H1 (cell line): ENCODE measurements around the gene HIPK3. TPM values are rescaled to one million over a fixed set of nuclear protein-coding genes. Genes with fewer than 3 reads are reported as not detected.

ENCODE experiments used
- CTCF ChIA-PET: fragments of 300-600 bp; sonication (Branson Sonifier 250); formaldehyde crosslinking; loops from one replicate; lab custom pipeline; 2021; ENCODE audit not compliant: partially characterized antibody; lab: Charles Lee
- POLR2A ChIA-PET: fragments of 300-600 bp; sonication (Branson Sonifier 250); formaldehyde crosslinking; loops from one replicate; lab custom pipeline; 2021; ENCODE audit warnings: inconsistent platforms; ENCODE audit not compliant: partially characterized antibody; lab: Charles Lee
- DNase-seq, 2 experiments: peaks; one replicate each; pipeline versions ENCODE4 v3.0.0 to v3.0.0-alpha.2; 2010 to 2022; ENCODE audit warnings: low spot score in 2 of 2, low read depth in 1 of 2, mixed read lengths in 1 of 2
- FAIRE-seq: peaks from 2 replicates; lab custom pipeline; 2011; peaks lifted over from hg19 to GRCh38; lab: Jason Lieb, UNC
- H2AFZ ChIP-seq: 2 replicates; pipeline ENCODE4 v1.8.1; 2012; ENCODE audit warnings: low read length, inconsistent platforms
- H2AK5ac ChIP-seq: 2 replicates; pipeline ENCODE4 v1.6.1; 2013; ENCODE audit warnings: low read depth, low read length
- H2BK120ac ChIP-seq: replicated peaks from 2 replicates; pipeline ENCODE3; 2013; ENCODE audit warnings: low read depth, low read length, inconsistent platforms
- H2BK12ac ChIP-seq: 2 replicates; pipeline ENCODE4 v1.6.1; 2013; ENCODE audit warnings: low read depth, low read length
- H2BK15ac ChIP-seq: 2 replicates; pipeline ENCODE4 v1.6.1; 2013; ENCODE audit warnings: low read length
- H2BK20ac ChIP-seq: 2 replicates; pipeline ENCODE4 v1.6.1; 2013; ENCODE audit warnings: low read length
- H2BK5ac ChIP-seq: 2 replicates; pipeline ENCODE4 v1.6.1; 2013; ENCODE audit warnings: low read depth, low read length
- H3K14ac ChIP-seq: 2 replicates; pipeline ENCODE4 v1.6.1; 2013; ENCODE audit warnings: inconsistent platforms; ENCODE audit not compliant: insufficient read length
- H3K18ac ChIP-seq: 2 replicates; pipeline ENCODE4 v1.6.1; 2013; ENCODE audit warnings: low read length; ENCODE audit errors: extremely low read depth
- H3K23ac ChIP-seq: 2 replicates; pipeline ENCODE4 v1.6.1; 2013; ENCODE audit warnings: inconsistent platforms; ENCODE audit not compliant: insufficient read length
- H3K23me2 ChIP-seq: 2 replicates; pipeline ENCODE4 v1.6.1; 2013; ENCODE audit warnings: low read depth, low read length
- H3K27ac ChIP-seq: 2 replicates; pipeline ENCODE4 v1.6.1; 2011; ENCODE audit warnings: low read depth, low read length, inconsistent platforms
- H3K27me3 ChIP-seq, 4 experiments: replicated peaks in 1 of 4; 1 replicate in 1 of 4; 2 replicates in 3 of 4; pipeline versions ENCODE4 v1.6.1 to v1.8.1; 2011 to 2013; ENCODE audit warnings: low read length in 3 of 4, mild to moderate bottlenecking in 3 of 4, inconsistent platforms in 2 of 4, mixed read lengths in 2 of 4, moderate library complexity in 1 of 4; ENCODE audit not compliant: control insufficient read depth in 3 of 4, insufficient read depth in 3 of 4; ENCODE audit errors: extremely low read depth in 1 of 4
- H3K36me3 ChIP-seq, 4 experiments: 2 replicates each; pipeline versions ENCODE4 v1.6.1 to v1.8.1; 2011 to 2013; ENCODE audit warnings: mild to moderate bottlenecking in 4 of 4, low read length in 3 of 4, moderate library complexity in 2 of 4, control low read depth in 1 of 4, inconsistent platforms in 1 of 4; ENCODE audit not compliant: insufficient read depth in 4 of 4, control insufficient read depth in 2 of 4
- H3K4ac ChIP-seq: replicated peaks from 2 replicates; pipeline ENCODE3; 2013; ENCODE audit warnings: low read length, low read depth, mixed read lengths, inconsistent platforms; ENCODE audit not compliant: insufficient read length
- H3K4me1 ChIP-seq, 4 experiments: replicated peaks in 1 of 4; 1 replicate in 1 of 4; 2 replicates in 3 of 4; pipeline versions ENCODE4 v1.6.1 to v1.8.1; 2011 to 2013; ENCODE audit warnings: low read length in 3 of 4, inconsistent platforms in 2 of 4, mixed read lengths in 1 of 4; ENCODE audit not compliant: insufficient read depth in 4 of 4, control insufficient read depth in 3 of 4
- H3K4me2 ChIP-seq, 2 experiments: 2 replicates each; pipeline versions ENCODE4 v1.6.1 to v1.8.1; 2011 to 2013; ENCODE audit warnings: low read depth in 2 of 2, low read length in 2 of 2, control low read depth in 1 of 2, inconsistent platforms in 1 of 2, mild to moderate bottlenecking in 1 of 2; ENCODE audit not compliant: insufficient read depth in 1 of 2
- H3K4me3 ChIP-seq, 4 experiments: fragments of 200-600, 300-600 bp in 1 of 4; sonication (generic), shearing (Covaris generic), sonication (Bioruptor Twin) in 1 of 4; 2 replicates each; pipeline versions ENCODE4 v1.5.1 to v1.8.1; 2011 to 2016; ENCODE audit warnings: low read length in 4 of 4, low read depth in 3 of 4, control low read depth in 2 of 4, inconsistent platforms in 2 of 4, mild to moderate bottlenecking in 2 of 4, mixed read lengths in 1 of 4, moderate library complexity in 1 of 4; ENCODE audit not compliant: insufficient read depth in 2 of 4; ENCODE audit errors: extremely low read depth in 1 of 4
- H3K56ac ChIP-seq: replicated peaks from 2 replicates; pipeline ENCODE3; 2013; ENCODE audit warnings: low read depth, mild to moderate bottlenecking, mixed read lengths, low read length, inconsistent platforms; ENCODE audit not compliant: insufficient read length
- H3K79me1 ChIP-seq: 2 replicates; pipeline ENCODE4 v1.6.1; 2013; ENCODE audit warnings: low read depth, low read length, control low read depth
- H3K79me2 ChIP-seq, 2 experiments: 2 replicates each; pipeline versions ENCODE4 v1.6.1 to v1.8.1; 2012 to 2013; ENCODE audit warnings: low read length in 2 of 2, mild to moderate bottlenecking in 2 of 2, inconsistent platforms in 1 of 2; ENCODE audit not compliant: insufficient read depth in 2 of 2, control insufficient read depth in 1 of 2
- H3K9ac ChIP-seq, 4 experiments: replicated peaks in 1 of 4; 1 replicate in 1 of 4; 2 replicates in 3 of 4; pipeline versions ENCODE4 v1.6.1 to v1.8.1; 2011 to 2013; ENCODE audit warnings: low read depth in 3 of 4, low read length in 3 of 4, control low read depth in 2 of 4, mild to moderate bottlenecking in 2 of 4, moderate library complexity in 2 of 4, inconsistent platforms in 1 of 4; ENCODE audit errors: extremely low read depth in 1 of 4
- H3K9me3 ChIP-seq, 2 experiments: 2 replicates each; pipeline versions ENCODE4 v1.6.1 to v1.8.1; 2012 to 2013; ENCODE audit warnings: mild to moderate bottlenecking in 2 of 2, moderate library complexity in 2 of 2, control low read depth in 1 of 2, inconsistent platforms in 1 of 2, low read depth in 1 of 2, low read length in 1 of 2, mixed read lengths in 1 of 2; ENCODE audit not compliant: insufficient read depth in 2 of 2
- H4K20me1 ChIP-seq, 2 experiments: replicated peaks in 1 of 2; 2 replicates each; pipeline versions ENCODE3 to v1.8.1; 2011 to 2013; ENCODE audit warnings: inconsistent platforms in 2 of 2, low read length in 2 of 2, mild to moderate bottlenecking in 1 of 2; ENCODE audit not compliant: insufficient read depth in 2 of 2, control insufficient read depth in 1 of 2
- H4K5ac ChIP-seq: 2 replicates; pipeline ENCODE4 v1.6.1; 2013; ENCODE audit warnings: low read length, low read depth, mixed read lengths, inconsistent platforms; ENCODE audit not compliant: insufficient read length
- H4K8ac ChIP-seq: 2 replicates; pipeline ENCODE4 v1.8.0; 2013; ENCODE audit warnings: mild to moderate bottlenecking, moderate library complexity, low read length, inconsistent platforms; ENCODE audit not compliant: insufficient read depth; ENCODE audit errors: extremely low read depth
- H4K91ac ChIP-seq: replicated peaks from 2 replicates; pipeline ENCODE3; 2013; ENCODE audit warnings: low read length, mixed read lengths, inconsistent platforms; ENCODE audit not compliant: insufficient read length
- ASH2L ChIP-seq: fragments of 200-600, 300-600 bp; sonication (generic); IDR thresholded peaks from one replicate; pipeline ENCODE4 v1.7.1; 2017; ENCODE audit warnings: low read length
- CBX5 ChIP-seq: fragments of 300-800, 300-1000 bp; sonication (generic); IDR thresholded peaks from 2 replicates; pipeline ENCODE4 v1.7.1; 2016; ENCODE audit warnings: antibody characterized with exemption, low read length, low read depth
- CEBPB ChIP-seq: IDR thresholded peaks from 2 replicates; pipeline ENCODE4 v1.6.1; 2012; ENCODE audit warnings: low read depth, low read length
- CTCF ChIP-seq, 3 experiments: IDR thresholded peaks; 1 replicate in 2 of 3; 2 replicates in 1 of 3; pipeline versions ENCODE4 v1.5.1 to v1.6.1; 2011; ENCODE audit warnings: low read length in 3 of 3, mild to moderate bottlenecking in 3 of 3, inconsistent platforms in 2 of 3, low read depth in 1 of 3, moderate library complexity in 1 of 3; ENCODE audit not compliant: insufficient read depth in 1 of 3; ENCODE audit errors: control extremely low read depth in 1 of 3
- KDM4A ChIP-seq: IDR thresholded peaks from one replicate; pipeline ENCODE4 v1.7.1; 2012; ENCODE audit warnings: low read depth, mild to moderate bottlenecking, moderate library complexity, low read length, inconsistent platforms; ENCODE audit not compliant: severe bottlenecking
- NRF1 ChIP-seq: IDR thresholded peaks from 2 replicates; pipeline ENCODE4 v1.6.1; 2011; ENCODE audit warnings: mild to moderate bottlenecking, low read depth, low read length, improper control_type of control experiment
- RNF2 ChIP-seq: fragments of 200-900, 300-1000 bp; sonication (generic); IDR thresholded peaks from 2 replicates; pipeline ENCODE4 v1.7.1; 2016; ENCODE audit warnings: borderline replicate concordance, low read depth, mild to moderate bottlenecking, antibody characterized with exemption, low read length; ENCODE audit not compliant: poor library complexity, severe bottlenecking; ENCODE audit errors: missing control alignments
- RXRA ChIP-seq: IDR thresholded peaks from 2 replicates; pipeline ENCODE4 v1.6.1; 2011; ENCODE audit warnings: low read depth, mild to moderate bottlenecking, low read length, moderate library complexity; ENCODE audit not compliant: insufficient read depth
- SIN3A ChIP-seq, 2 experiments: IDR thresholded peaks in 1 of 2; conservative IDR thresholded peaks in 1 of 2; 2 replicates each; pipeline ENCODE4 v1.6.1; 2011 to 2012; ENCODE audit warnings: low read length in 2 of 2, improper control_type of control experiment in 1 of 2, low read depth in 1 of 2, mild to moderate bottlenecking in 1 of 2
- SIRT6 ChIP-seq: IDR thresholded peaks from one replicate; pipeline ENCODE4 v1.7.1; 2012; ENCODE audit warnings: low read length, inconsistent platforms
- TCF12 ChIP-seq: IDR thresholded peaks from 2 replicates; pipeline ENCODE4 v1.6.1; 2011; ENCODE audit warnings: low read depth, mild to moderate bottlenecking, low read length
- polyA plus RNA-seq, 7 experiments: library from polyadenylated mRNA; depleted of rRNA in 3 of 7; stranded (reverse) in 5 of 7; unstranded in 2 of 7; fragments of >200 nt in 5 of 7; fragments of 200-250 nt in 2 of 7; gene quantifications; 1 replicate in 5 of 7; 2 replicates in 1 of 7; 4 replicates in 1 of 7; pipeline versions ENCODE4 v1.2.1 to v1.2.3, GENCODE V29; 2011 to 2013; ENCODE audit warnings: missing spikeins in 2 of 7, mixed read lengths in 2 of 7
- total RNA-seq: library from RNA; stranded (reverse); fragmentation: NEBNext Ultra II Directional; extraction: Animal tissue kit (Norgen Biotek cat#: 25700); gene quantifications from 2 replicates; pipeline ENCODE4 v1.2.1, GENCODE V29; 2021

Gene HIPK3
- total and polyA plus RNA-seq, 2 of the 8 experiments (the other 6 are each of a cell fraction or from before 2014, with no cell fraction given): 5.0 to 22.3 TPM

GRCh38 chr11:33262011-33262645, 4.9 kb downstream of the HIPK3 start:
- no peak overlapping the region for H3K27ac ChIP-seq
- no peak for TF ChIP-seq ASH2L
- TF ChIP-seq SIRT6: no peak
- TF ChIP-seq CEBPB: no peak
- no peak for TF ChIP-seq SIN3A (conservative IDR thresholded peaks at IDR 0.05 in 1 of 2, IDR thresholded peaks at IDR 0.05 in 1 of 2; ENCODE audit: low read depth in 1 of 2, low read length in 2 of 2)
- TF ChIP-seq CBX5: no peak
- no peak for TF ChIP-seq CTCF (IDR thresholded peaks at IDR 0.05; ENCODE audit: control extremely low read depth in 1 of 3, insufficient read depth in 1 of 3, low read depth in 1 of 3, low read length in 3 of 3)
- no peak for TF ChIP-seq TCF12
- TF ChIP-seq NRF1: no peak
- TF ChIP-seq KDM4A: no peak
- no peak for TF ChIP-seq RXRA
- TF ChIP-seq RNF2: no peak

More at GRCh38 chr11:33262011-33262645, 4.9 kb downstream of the HIPK3 start:
- H2BK20ac ChIP-seq: no peak overlapping the region
- H2AFZ ChIP-seq: no peak overlapping the region
- H2BK120ac ChIP-seq: no peak overlapping the region
- no peak overlapping the region for H2BK12ac ChIP-seq
- H3K23me2 ChIP-seq: peaks cover 2% of the 10 kb centered on the region; the same call in 1 of the 2 replicates
- no peak overlapping the region for H3K9ac ChIP-seq
- H3K36me3 ChIP-seq: no peaks in the 10 kb centered on the region
- no peak overlapping the region for H3K56ac ChIP-seq
- FAIRE-seq (no peak), DNase-seq (no peak)
- no peaks in the 10 kb centered on the region; a peak in 1 of 7 replicates for H3K4me1 ChIP-seq
- CTCF ChIA-PET: interaction anchor here (1.1 kb wide), 1 partner anchor 12 kb away, joined by 4 read pairs; no protein-coding TSS in a partner anchor
- no peak overlapping the region for H3K18ac ChIP-seq
- no peaks in the 10 kb centered on the region for H3K9me3 ChIP-seq
- H2AK5ac ChIP-seq: no peak overlapping the region
- POLR2A ChIA-PET: interaction anchor here (1.5 to 1.6 kb wide), 2 partner anchors 12 to 20 kb away, joined by 5 to 6 read pairs; no protein-coding TSS in a partner anchor
- H4K20me1 ChIP-seq: peaks cover 2% of the 10 kb centered on the region in 2 experiments
- no peak overlapping the region for H4K91ac ChIP-seq
- no peak overlapping the region for H2BK15ac ChIP-seq
- no peak overlapping the region for H3K4me3 ChIP-seq
- H4K8ac ChIP-seq: no peak overlapping the region
- peaks cover 0 to 80% of the 10 kb centered on the region in 2 experiments; a peak in 3 of 4 replicates for H3K79me2 ChIP-seq
- H3K23ac ChIP-seq: no peak overlapping the region
- H3K14ac ChIP-seq: no peak overlapping the region
- H4K5ac ChIP-seq: no peak overlapping the region
- H3K27me3 ChIP-seq: no peaks in the 10 kb centered on the region
- H3K4ac ChIP-seq: no peak overlapping the region
- no peak overlapping the region for H2BK5ac ChIP-seq
- H3K79me1 ChIP-seq: no peaks in the 10 kb centered on the region; the same call in 1 of the 2 replicates
- H3K4me2 ChIP-seq: no peak overlapping the region
